GM23338 (cell line): ENCODE results near the gene DNAJC15. TPM values are rescaled to one million over a fixed set of nuclear protein-coding genes. Genes with fewer than 3 reads are reported as not detected.

Experiments
- ATAC-seq: fragments of 200-7000 bp; cut with Tn5 transposase; 3 replicates; pipeline ENCODE4 v1.9.1; 2020
- DNase-seq: peaks from one replicate; pipeline ENCODE4 v3.0.0-alpha.2; 2015; ENCODE audit warnings: low spot score
- H2AFZ ChIP-seq: fragments of 200-600 bp; sonication (generic); 2 replicates; pipeline ENCODE4 v1.8.0; 2016; ENCODE audit warnings: antibody characterized with exemption, mild to moderate bottlenecking, moderate library complexity
- H3F3A ChIP-seq: fragments of 200-600 bp; sonication (generic); replicated peaks from 2 replicates; pipeline ENCODE4 v1.8.0; 2017; ENCODE audit warnings: antibody characterized with exemption, mixed run types, low read depth
- H3K27ac ChIP-seq: fragments of 200-600 bp; sonication (generic); 2 replicates; pipeline ENCODE4 v1.6.1; 2016; ENCODE audit warnings: low read depth
- H3K27me3 ChIP-seq: fragments of 200-600 bp; sonication (generic); 2 replicates; pipeline ENCODE4 v1.8.0; 2016; ENCODE audit warnings: mild to moderate bottlenecking, mixed run types, moderate library complexity; ENCODE audit not compliant: insufficient read depth
- H3K36me3 ChIP-seq: fragments of 200-600 bp; sonication (generic); 2 replicates; pipeline ENCODE4 v1.8.0; 2016; ENCODE audit warnings: mild to moderate bottlenecking; ENCODE audit not compliant: insufficient read depth
- H3K4me1 ChIP-seq: fragments of 200-600 bp; sonication (generic); 2 replicates; pipeline ENCODE4 v1.8.0; 2016; ENCODE audit warnings: mild to moderate bottlenecking, moderate library complexity; ENCODE audit not compliant: insufficient read depth
- H3K4me2 ChIP-seq: fragments of 200-600 bp; sonication (generic); 2 replicates; pipeline ENCODE4 v1.7.1; 2017; ENCODE audit warnings: mixed run types
- H3K4me3 ChIP-seq: fragments of 200-600 bp; sonication (generic); 2 replicates; pipeline ENCODE4 v1.6.1; 2016; ENCODE audit warnings: mixed run types
- H3K79me2 ChIP-seq: fragments of 200-600 bp; sonication (generic); replicated peaks from 2 replicates; pipeline ENCODE4 v1.8.0; 2017; ENCODE audit warnings: mild to moderate bottlenecking; ENCODE audit not compliant: insufficient read depth
- H3K9me2 ChIP-seq: fragments of 200-600 bp; sonication (generic); 2 replicates; pipeline ENCODE4 v1.8.0; 2017; ENCODE audit not compliant: insufficient read depth
- H4K20me1 ChIP-seq: fragments of 200-600 bp; sonication (generic); replicated peaks from 2 replicates; pipeline ENCODE4 v1.8.0; 2017; ENCODE audit warnings: mild to moderate bottlenecking; ENCODE audit not compliant: insufficient read depth
- H3K27ac Mint-ChIP-seq: 2 replicates; pipeline ENCODE4 v1.8.0; 2020; ENCODE audit warnings: inconsistent platforms, mild to moderate bottlenecking, moderate library complexity, mixed read lengths
- H3K27me3 Mint-ChIP-seq: 3 replicates; pipeline ENCODE4 v1.8.0; 2022; ENCODE audit warnings: low read depth, mild to moderate bottlenecking, moderate library complexity, mixed read lengths, inconsistent platforms; ENCODE audit not compliant: insufficient read depth, poor library complexity
- H3K36me3 Mint-ChIP-seq: 3 replicates; pipeline ENCODE4 v1.8.0; 2021; ENCODE audit warnings: low read depth, mild to moderate bottlenecking, inconsistent platforms, moderate library complexity, mixed read lengths
- H3K4me1 Mint-ChIP-seq: 3 replicates; pipeline ENCODE4 v1.8.0; 2020; ENCODE audit warnings: mild to moderate bottlenecking, inconsistent platforms, mixed read lengths
- H3K4me3 Mint-ChIP-seq: 3 replicates; pipeline ENCODE4 v1.8.0; 2021; ENCODE audit warnings: moderate library complexity, mild to moderate bottlenecking, inconsistent platforms, mixed read lengths
- H3K9me3 Mint-ChIP-seq: 3 replicates; pipeline ENCODE4 v1.8.0; 2020; ENCODE audit warnings: moderate library complexity, mild to moderate bottlenecking, inconsistent platforms, mixed read lengths
- CREB1 ChIP-seq: fragments of 250-450 bp; sonication (Bioruptor Pico); IDR thresholded peaks from 2 replicates; pipeline ENCODE4 v1.5.0; 2020; ENCODE audit warnings: low read depth, mild to moderate bottlenecking, moderate library complexity
- EZH2 ChIP-seq: fragments of 200-600 bp; sonication (generic); IDR thresholded peaks from one replicate; pipeline ENCODE4 v1.8.0; 2017; ENCODE audit warnings: antibody characterized with exemption, mild to moderate bottlenecking, low read depth; ENCODE audit not compliant: unreplicated experiment
- EZH2phosphoT487 ChIP-seq: fragments of 200-600 bp; sonication (generic); IDR thresholded peaks from one replicate; pipeline ENCODE4 v1.8.1; 2018; ENCODE audit warnings: antibody characterized with exemption; ENCODE audit not compliant: unreplicated experiment
- JUNB ChIP-seq: IDR thresholded peaks from one replicate; pipeline ENCODE4 v1.6.1; 2016; ENCODE audit warnings: antibody characterized with exemption; ENCODE audit not compliant: unreplicated experiment
- NANOG ChIP-seq: IDR thresholded peaks from 2 replicates; pipeline ENCODE4 v1.6.1; 2016; ENCODE audit warnings: antibody characterized with exemption, borderline replicate concordance
- POLR2AphosphoS5 ChIP-seq: IDR thresholded peaks from 2 replicates; pipeline ENCODE4 v1.6.1; 2016; ENCODE audit warnings: antibody characterized with exemption, low read depth
- STAT1 ChIP-seq: IDR thresholded peaks from one replicate; pipeline ENCODE4 v1.6.1; 2016; ENCODE audit warnings: antibody characterized with exemption; ENCODE audit not compliant: unreplicated experiment
- ZNF114 ChIP-seq: fragments of 250-450 bp; sonication (Bioruptor Pico); IDR thresholded peaks from 2 replicates; pipeline ENCODE4 v1.5.0; 2020; ENCODE audit warnings: mild to moderate bottlenecking, moderate library complexity
- ZNF331 ChIP-seq: fragments of 250-450 bp; sonication (Bioruptor Pico); IDR thresholded peaks from 2 replicates; pipeline ENCODE4 v1.5.0; 2020; ENCODE audit warnings: low read depth, mild to moderate bottlenecking, moderate library complexity
- polyA plus RNA-seq: library from polyadenylated mRNA; unstranded; fragments of >200 nt; fragmentation: Nextera tagmentation; extraction: Ambion mirVana; gene quantifications from 2 replicates; pipeline ENCODE4 v1.2.1, GENCODE V29; 2016
- total RNA-seq: library from RNA; depleted of rRNA; stranded (reverse); fragments of >200 nt; shearing (Covaris generic); gene quantifications from 2 replicates; pipeline ENCODE4 v1.2.3, GENCODE V29; 2014
- TF ChIP-seq, protein P1 (sequence below): IDR thresholded peaks from one replicate; pipeline ENCODE4 v1.6.1; 2018; ENCODE audit warnings: antibody characterized with exemption; ENCODE audit not compliant: unreplicated experiment
- TF ChIP-seq, protein P2 (sequence below): IDR thresholded peaks from 2 replicates; pipeline ENCODE4 v1.6.1; 2016; ENCODE audit warnings: antibody characterized with exemption
- TF ChIP-seq, protein P3 (sequence below): fragments of 250-450 bp; sonication (Bioruptor Pico); IDR thresholded peaks from 2 replicates; pipeline ENCODE4 v1.5.0; 2020; ENCODE audit warnings: mild to moderate bottlenecking, moderate library complexity
- TF ChIP-seq, protein P4 (sequence below), 2 experiments: fragments of 200-600 bp in 1 of 2; sonication (generic) in 1 of 2; conservative IDR thresholded peaks; 2 replicates each; pipeline versions ENCODE4 v1.5.1 to v1.6.1; 2016 to 2017; ENCODE audit warnings: antibody characterized with exemption in 2 of 2, low read depth in 2 of 2, mild to moderate bottlenecking in 2 of 2, moderate library complexity in 1 of 2

The DNAJC15 gene
- total and polyA plus RNA-seq, 2 experiments from 2014 or later, result 11.4 to 80.4 TPM

DNA sequence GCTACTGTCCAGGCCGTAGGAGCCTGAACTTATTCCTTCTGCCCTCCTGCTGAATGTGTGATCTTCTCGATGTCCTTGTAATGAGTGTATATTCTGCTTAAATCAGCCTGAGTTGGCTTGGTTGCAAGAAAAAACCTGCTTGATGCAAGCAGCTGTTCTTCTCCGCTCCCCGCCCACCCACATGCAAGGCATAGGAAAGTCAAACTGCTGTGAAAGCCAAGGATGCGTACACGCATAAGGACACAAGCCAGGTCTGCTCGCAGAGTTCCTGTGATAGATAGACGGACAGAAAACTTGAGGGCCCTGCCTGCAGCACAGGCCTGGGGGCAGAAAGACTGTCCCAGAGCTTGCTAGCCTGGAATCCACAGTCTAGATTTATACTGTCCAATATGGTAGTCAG, 101.1 kb downstream of the DNAJC15 start:
- no peak overlapping the region for H3K27ac ChIP-seq
- no peaks in the 10 kb centered on the region for H3K27me3 ChIP-seq
- Mint-ChIP-seq H3K4me1 (peaks cover 32% of the 10 kb centered on the region), H3K4me3 (no peak overlapping the region), H3K36me3 (no peaks in the 10 kb centered on the region), H3K27ac (no peak overlapping the region), H3K27me3 (peaks cover 9% of the 10 kb centered on the region), H3K9me3 (no peaks in the 10 kb centered on the region)
- ATAC-seq (no peak), DNase-seq (no peak)
- H3K79me2 ChIP-seq, result no peaks in the 10 kb centered on the region
- no peak for TF ChIP-seq EZH2phosphoT487
- TF ChIP-seq CREB1, result no peak
- TF ChIP-seq ZNF114 (CRISPR knock-in tag), result no peak
- TF ChIP-seq EZH2, result no peak
- no peak for TF ChIP-seq JUNB
- TF ChIP-seq, protein P1, sequence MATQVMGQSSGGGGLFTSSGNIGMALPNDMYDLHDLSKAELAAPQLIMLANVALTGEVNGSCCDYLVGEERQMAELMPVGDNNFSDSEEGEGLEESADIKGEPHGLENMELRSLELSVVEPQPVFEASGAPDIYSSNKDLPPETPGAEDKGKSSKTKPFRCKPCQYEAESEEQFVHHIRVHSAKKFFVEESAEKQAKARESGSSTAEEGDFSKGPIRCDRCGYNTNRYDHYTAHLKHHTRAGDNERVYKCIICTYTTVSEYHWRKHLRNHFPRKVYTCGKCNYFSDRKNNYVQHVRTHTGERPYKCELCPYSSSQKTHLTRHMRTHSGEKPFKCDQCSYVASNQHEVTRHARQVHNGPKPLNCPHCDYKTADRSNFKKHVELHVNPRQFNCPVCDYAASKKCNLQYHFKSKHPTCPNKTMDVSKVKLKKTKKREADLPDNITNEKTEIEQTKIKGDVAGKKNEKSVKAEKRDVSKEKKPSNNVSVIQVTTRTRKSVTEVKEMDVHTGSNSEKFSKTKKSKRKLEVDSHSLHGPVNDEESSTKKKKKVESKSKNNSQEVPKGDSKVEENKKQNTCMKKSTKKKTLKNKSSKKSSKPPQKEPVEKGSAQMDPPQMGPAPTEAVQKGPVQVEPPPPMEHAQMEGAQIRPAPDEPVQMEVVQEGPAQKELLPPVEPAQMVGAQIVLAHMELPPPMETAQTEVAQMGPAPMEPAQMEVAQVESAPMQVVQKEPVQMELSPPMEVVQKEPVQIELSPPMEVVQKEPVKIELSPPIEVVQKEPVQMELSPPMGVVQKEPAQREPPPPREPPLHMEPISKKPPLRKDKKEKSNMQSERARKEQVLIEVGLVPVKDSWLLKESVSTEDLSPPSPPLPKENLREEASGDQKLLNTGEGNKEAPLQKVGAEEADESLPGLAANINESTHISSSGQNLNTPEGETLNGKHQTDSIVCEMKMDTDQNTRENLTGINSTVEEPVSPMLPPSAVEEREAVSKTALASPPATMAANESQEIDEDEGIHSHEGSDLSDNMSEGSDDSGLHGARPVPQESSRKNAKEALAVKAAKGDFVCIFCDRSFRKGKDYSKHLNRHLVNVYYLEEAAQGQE, result no peak
- TF ChIP-seq, protein P2, sequence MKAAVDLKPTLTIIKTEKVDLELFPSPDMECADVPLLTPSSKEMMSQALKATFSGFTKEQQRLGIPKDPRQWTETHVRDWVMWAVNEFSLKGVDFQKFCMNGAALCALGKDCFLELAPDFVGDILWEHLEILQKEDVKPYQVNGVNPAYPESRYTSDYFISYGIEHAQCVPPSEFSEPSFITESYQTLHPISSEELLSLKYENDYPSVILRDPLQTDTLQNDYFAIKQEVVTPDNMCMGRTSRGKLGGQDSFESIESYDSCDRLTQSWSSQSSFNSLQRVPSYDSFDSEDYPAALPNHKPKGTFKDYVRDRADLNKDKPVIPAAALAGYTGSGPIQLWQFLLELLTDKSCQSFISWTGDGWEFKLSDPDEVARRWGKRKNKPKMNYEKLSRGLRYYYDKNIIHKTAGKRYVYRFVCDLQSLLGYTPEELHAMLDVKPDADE, result no peak
- no peak for TF ChIP-seq ZNF331 (CRISPR knock-in tag)
- no peak for TF ChIP-seq NANOG
- TF ChIP-seq, protein P3, sequence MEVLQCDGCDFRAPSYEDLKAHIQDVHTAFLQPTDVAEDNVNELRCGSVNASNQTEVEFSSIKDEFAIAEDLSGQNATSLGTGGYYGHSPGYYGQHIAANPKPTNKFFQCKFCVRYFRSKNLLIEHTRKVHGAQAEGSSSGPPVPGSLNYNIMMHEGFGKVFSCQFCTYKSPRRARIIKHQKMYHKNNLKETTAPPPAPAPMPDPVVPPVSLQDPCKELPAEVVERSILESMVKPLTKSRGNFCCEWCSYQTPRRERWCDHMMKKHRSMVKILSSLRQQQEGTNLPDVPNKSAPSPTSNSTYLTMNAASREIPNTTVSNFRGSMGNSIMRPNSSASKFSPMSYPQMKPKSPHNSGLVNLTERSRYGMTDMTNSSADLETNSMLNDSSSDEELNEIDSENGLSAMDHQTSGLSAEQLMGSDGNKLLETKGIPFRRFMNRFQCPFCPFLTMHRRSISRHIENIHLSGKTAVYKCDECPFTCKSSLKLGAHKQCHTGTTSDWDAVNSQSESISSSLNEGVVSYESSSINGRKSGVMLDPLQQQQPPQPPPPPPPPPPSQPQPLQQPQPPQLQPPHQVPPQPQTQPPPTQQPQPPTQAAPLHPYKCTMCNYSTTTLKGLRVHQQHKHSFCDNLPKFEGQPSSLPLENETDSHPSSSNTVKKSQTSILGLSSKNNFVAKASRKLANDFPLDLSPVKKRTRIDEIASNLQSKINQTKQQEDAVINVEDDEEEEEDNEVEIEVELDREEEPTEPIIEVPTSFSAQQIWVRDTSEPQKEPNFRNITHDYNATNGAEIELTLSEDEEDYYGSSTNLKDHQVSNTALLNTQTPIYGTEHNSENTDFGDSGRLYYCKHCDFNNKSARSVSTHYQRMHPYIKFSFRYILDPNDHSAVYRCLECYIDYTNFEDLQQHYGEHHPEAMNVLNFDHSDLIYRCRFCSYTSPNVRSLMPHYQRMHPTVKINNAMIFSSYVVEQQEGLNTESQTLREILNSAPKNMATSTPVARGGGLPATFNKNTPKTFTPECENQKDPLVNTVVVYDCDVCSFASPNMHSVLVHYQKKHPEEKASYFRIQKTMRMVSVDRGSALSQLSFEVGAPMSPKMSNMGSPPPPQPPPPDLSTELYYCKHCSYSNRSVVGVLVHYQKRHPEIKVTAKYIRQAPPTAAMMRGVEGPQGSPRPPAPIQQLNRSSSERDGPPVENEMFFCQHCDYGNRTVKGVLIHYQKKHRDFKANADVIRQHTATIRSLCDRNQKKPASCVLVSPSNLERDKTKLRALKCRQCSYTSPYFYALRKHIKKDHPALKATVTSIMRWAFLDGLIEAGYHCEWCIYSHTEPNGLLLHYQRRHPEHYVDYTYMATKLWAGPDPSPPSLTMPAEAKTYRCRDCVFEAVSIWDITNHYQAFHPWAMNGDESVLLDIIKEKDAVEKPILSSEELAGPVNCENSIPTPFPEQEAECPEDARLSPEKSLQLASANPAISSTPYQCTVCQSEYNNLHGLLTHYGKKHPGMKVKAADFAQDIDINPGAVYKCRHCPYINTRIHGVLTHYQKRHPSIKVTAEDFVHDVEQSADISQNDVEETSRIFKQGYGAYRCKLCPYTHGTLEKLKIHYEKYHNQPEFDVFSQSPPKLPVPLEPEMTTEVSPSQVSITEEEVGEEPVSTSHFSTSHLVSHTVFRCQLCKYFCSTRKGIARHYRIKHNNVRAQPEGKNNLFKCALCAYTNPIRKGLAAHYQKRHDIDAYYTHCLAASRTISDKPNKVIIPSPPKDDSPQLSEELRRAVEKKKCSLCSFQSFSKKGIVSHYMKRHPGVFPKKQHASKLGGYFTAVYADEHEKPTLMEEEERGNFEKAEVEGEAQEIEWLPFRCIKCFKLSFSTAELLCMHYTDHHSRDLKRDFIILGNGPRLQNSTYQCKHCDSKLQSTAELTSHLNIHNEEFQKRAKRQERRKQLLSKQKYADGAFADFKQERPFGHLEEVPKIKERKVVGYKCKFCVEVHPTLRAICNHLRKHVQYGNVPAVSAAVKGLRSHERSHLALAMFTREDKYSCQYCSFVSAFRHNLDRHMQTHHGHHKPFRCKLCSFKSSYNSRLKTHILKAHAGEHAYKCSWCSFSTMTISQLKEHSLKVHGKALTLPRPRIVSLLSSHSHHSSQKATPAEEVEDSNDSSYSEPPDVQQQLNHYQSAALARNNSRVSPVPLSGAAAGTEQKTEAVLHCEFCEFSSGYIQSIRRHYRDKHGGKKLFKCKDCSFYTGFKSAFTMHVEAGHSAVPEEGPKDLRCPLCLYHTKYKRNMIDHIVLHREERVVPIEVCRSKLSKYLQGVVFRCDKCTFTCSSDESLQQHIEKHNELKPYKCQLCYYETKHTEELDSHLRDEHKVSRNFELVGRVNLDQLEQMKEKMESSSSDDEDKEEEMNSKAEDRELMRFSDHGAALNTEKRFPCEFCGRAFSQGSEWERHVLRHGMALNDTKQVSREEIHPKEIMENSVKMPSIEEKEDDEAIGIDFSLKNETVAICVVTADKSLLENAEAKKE (CRISPR knock-in tag), result no peak
- no peak for TF ChIP-seq STAT1
- TF ChIP-seq POLR2AphosphoS5, result no peak
- TF ChIP-seq, protein P4, sequence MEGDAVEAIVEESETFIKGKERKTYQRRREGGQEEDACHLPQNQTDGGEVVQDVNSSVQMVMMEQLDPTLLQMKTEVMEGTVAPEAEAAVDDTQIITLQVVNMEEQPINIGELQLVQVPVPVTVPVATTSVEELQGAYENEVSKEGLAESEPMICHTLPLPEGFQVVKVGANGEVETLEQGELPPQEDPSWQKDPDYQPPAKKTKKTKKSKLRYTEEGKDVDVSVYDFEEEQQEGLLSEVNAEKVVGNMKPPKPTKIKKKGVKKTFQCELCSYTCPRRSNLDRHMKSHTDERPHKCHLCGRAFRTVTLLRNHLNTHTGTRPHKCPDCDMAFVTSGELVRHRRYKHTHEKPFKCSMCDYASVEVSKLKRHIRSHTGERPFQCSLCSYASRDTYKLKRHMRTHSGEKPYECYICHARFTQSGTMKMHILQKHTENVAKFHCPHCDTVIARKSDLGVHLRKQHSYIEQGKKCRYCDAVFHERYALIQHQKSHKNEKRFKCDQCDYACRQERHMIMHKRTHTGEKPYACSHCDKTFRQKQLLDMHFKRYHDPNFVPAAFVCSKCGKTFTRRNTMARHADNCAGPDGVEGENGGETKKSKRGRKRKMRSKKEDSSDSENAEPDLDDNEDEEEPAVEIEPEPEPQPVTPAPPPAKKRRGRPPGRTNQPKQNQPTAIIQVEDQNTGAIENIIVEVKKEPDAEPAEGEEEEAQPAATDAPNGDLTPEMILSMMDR (conservative IDR thresholded peaks at IDR 0.05; ENCODE audit: low read depth in 2 of 2), result no peak
- H3K4me3 ChIP-seq, result no peak overlapping the region
- H3K9me2 ChIP-seq, result peaks cover 8% of the 10 kb centered on the region
- H3K36me3 ChIP-seq, result no peaks in the 10 kb centered on the region
- H4K20me1 ChIP-seq, result no peaks in the 10 kb centered on the region
- no peak overlapping the region for H2AFZ ChIP-seq
- no peaks in the 10 kb centered on the region for H3F3A ChIP-seq
- no peak overlapping the region for H3K4me2 ChIP-seq
- H3K4me1 ChIP-seq, result peaks cover 26% of the 10 kb centered on the region
